HEK293 (cell line): ENCODE measurements around the gene IL1RAPL1.

Source experiments
- CTCF ChIA-PET: fragments of 350-600 bp; formaldehyde crosslinking; extraction: SDS; loops from one replicate; lab custom pipeline; 2021; ENCODE audit warnings: antibody characterized with exemption; lab: Yijun Ruan, JAX
- POLR2A ChIA-PET: fragments of 300-600 bp; formaldehyde crosslinking; extraction: SDS; loops from one replicate; lab custom pipeline; 2020; ENCODE audit warnings: antibody characterized with exemption, inconsistent platforms; lab: Yijun Ruan, JAX
- H3K27ac ChIP-seq: fragments of 200-500 bp; sonication (Bioruptor generic); 2 replicates; pipeline ENCODE4 v1.5.1; 2014; ENCODE audit warnings: low read depth, low read length, control low read depth, inconsistent platforms; ENCODE audit errors: extremely low read depth
- H3K36me3 ChIP-seq, 2 experiments: fragments of 200-500 bp in 1 of 2; sonication (Bioruptor generic) in 1 of 2; 1 replicate in 1 of 2; 2 replicates in 1 of 2; pipeline ENCODE4 v1.5.1; 2014 to 2017; ENCODE audit warnings: inconsistent platforms in 2 of 2, low read length in 2 of 2; ENCODE audit not compliant: control insufficient read depth in 2 of 2, insufficient read depth in 1 of 2
- H3K4me1 ChIP-seq: fragments of 200-500 bp; sonication (Bioruptor generic); 2 replicates; pipeline ENCODE4 v1.5.1; 2014; ENCODE audit warnings: mild to moderate bottlenecking, low read length, inconsistent platforms; ENCODE audit not compliant: control insufficient read depth, insufficient read depth
- H3K4me3 ChIP-seq: 2 replicates; pipeline ENCODE4 v1.5.1; 2011; ENCODE audit warnings: low read depth, mild to moderate bottlenecking, control low read depth, low read length, moderate library complexity
- H3K9me3 ChIP-seq: fragments of 200-500 bp; sonication (Bioruptor generic); 2 replicates; pipeline ENCODE4 v1.5.1; 2014; ENCODE audit warnings: low read depth, low read length, inconsistent platforms; ENCODE audit not compliant: control insufficient read depth, insufficient read depth
- BCL11A ChIP-seq: fragments of 450-650 bp; formaldehyde crosslinking; IDR thresholded peaks from 2 replicates; pipeline ENCODE4 v1.5.1; 2016; ENCODE audit warnings: low read depth, missing biosample characterization, missing genetic modification characterization
- ELK4 ChIP-seq: IDR thresholded peaks from 2 replicates; pipeline ENCODE4 v1.6.1; 2011; ENCODE audit warnings: mild to moderate bottlenecking, low read depth, low read length, borderline replicate concordance
- INSM2 ChIP-seq: fragments of 450-650 bp; formaldehyde crosslinking; IDR thresholded peaks from 2 replicates; pipeline ENCODE4 v1.5.1; 2016; ENCODE audit warnings: missing biosample characterization, missing genetic modification characterization
- MZF1 ChIP-seq: fragments of 450-650 bp; formaldehyde crosslinking; IDR thresholded peaks from 2 replicates; pipeline ENCODE4 v1.5.1; 2017; ENCODE audit warnings: missing biosample characterization, missing genetic modification characterization, borderline replicate concordance
- PRDM2 ChIP-seq: fragments of 450-650 bp; formaldehyde crosslinking; IDR thresholded peaks from 2 replicates; pipeline ENCODE4 v1.5.1; 2016; ENCODE audit warnings: missing biosample characterization, missing genetic modification characterization, borderline replicate concordance
- ZBTB44 ChIP-seq: fragments of 450-650 bp; IDR thresholded peaks from 2 replicates; pipeline ENCODE4 v1.5.1; 2018; ENCODE audit warnings: missing biosample characterization, mild to moderate bottlenecking, missing genetic modification characterization
- ZNF214 ChIP-seq: fragments of 450-650 bp; formaldehyde crosslinking; IDR thresholded peaks from 2 replicates; pipeline ENCODE4 v1.5.1; 2017; ENCODE audit warnings: missing biosample characterization, mild to moderate bottlenecking, missing genetic modification characterization, borderline replicate concordance
- ZNF266 ChIP-seq: fragments of 450-650 bp; formaldehyde crosslinking; IDR thresholded peaks from 2 replicates; pipeline ENCODE4 v1.5.1; 2016; ENCODE audit warnings: missing biosample characterization, missing genetic modification characterization, low read depth
- ZNF423 ChIP-seq: fragments of 450-650 bp; formaldehyde crosslinking; IDR thresholded peaks from 2 replicates; pipeline ENCODE4 v1.5.1; 2016; ENCODE audit warnings: missing biosample characterization, missing genetic modification characterization
- ZNF521 ChIP-seq: fragments of 450-650 bp; formaldehyde crosslinking; IDR thresholded peaks from 2 replicates; pipeline ENCODE4 v1.5.1; 2017; ENCODE audit warnings: missing biosample characterization, mild to moderate bottlenecking, missing genetic modification characterization
- ZNF548 ChIP-seq: fragments of 450-650 bp; formaldehyde crosslinking; IDR thresholded peaks from 2 replicates; pipeline ENCODE4 v1.5.1; 2016; ENCODE audit warnings: missing biosample characterization, missing genetic modification characterization
- ZNF558 ChIP-seq: fragments of 450-650 bp; formaldehyde crosslinking; IDR thresholded peaks from 2 replicates; pipeline ENCODE4 v1.5.1; 2016; ENCODE audit warnings: missing biosample characterization, missing genetic modification characterization
- ZNF658 ChIP-seq: fragments of 450-650 bp; formaldehyde crosslinking; IDR thresholded peaks from 2 replicates; pipeline ENCODE4; 2016; ENCODE audit warnings: missing biosample characterization, missing genetic modification characterization
- ZNF747 ChIP-seq: fragments of 450-650 bp; formaldehyde crosslinking; IDR thresholded peaks from 2 replicates; pipeline ENCODE4 v1.5.1; 2016; ENCODE audit warnings: missing biosample characterization, missing genetic modification characterization
- ZNF776 ChIP-seq: fragments of 450-650 bp; formaldehyde crosslinking; IDR thresholded peaks from 2 replicates; pipeline ENCODE4 v1.5.0; 2017; ENCODE audit warnings: missing biosample characterization, missing genetic modification characterization, borderline replicate concordance
- ZSCAN16 ChIP-seq: fragments of 450-650 bp; formaldehyde crosslinking; IDR thresholded peaks from 2 replicates; pipeline ENCODE4 v1.5.1; 2016; ENCODE audit warnings: missing biosample characterization, missing genetic modification characterization
- ZSCAN30 ChIP-seq: fragments of 450-650 bp; IDR thresholded peaks from 2 replicates; pipeline ENCODE4 v1.5.1; 2018; ENCODE audit warnings: missing biosample characterization, mild to moderate bottlenecking, missing genetic modification characterization, moderate library complexity
- ZSCAN4 ChIP-seq: fragments of 450-650 bp; formaldehyde crosslinking; IDR thresholded peaks from 2 replicates; pipeline ENCODE4 v1.5.1; 2017; ENCODE audit warnings: missing biosample characterization, missing genetic modification characterization

IL1RAPL1 gene

GRCh38 chrX:28552882-28553829 is 34.1 kb upstream of the IL1RAPL1 start:
- ChIA-PET CTCF (interaction anchor here (0.7 kb wide), 1 partner anchor 681 kb away, joined by 3 read pairs; no protein-coding TSS in a partner anchor), POLR2A (no interaction called here)
- no peak overlapping the region for H3K27ac ChIP-seq
- TF ChIP-seq ZSCAN16 (no peak), ZSCAN4 (no peak), ZNF423 (no peak), BCL11A (tag by site-specific recombination) (no peak), ELK4 (no peak), ZSCAN30 (tag by site-specific recombination) (no peak), ZNF214 (tag by site-specific recombination) (no peak), ZNF548 (tag by site-specific recombination) (no peak), MZF1 (no peak), ZBTB44 (tag by site-specific recombination) (no peak), PRDM2 (tag by site-specific recombination) (no peak), ZNF266 (tag by site-specific recombination) (no peak), ZNF558 (no peak), INSM2 (tag by site-specific recombination) (no peak), ZNF521 (tag by site-specific recombination) (no peak), ZNF776 (tag by site-specific recombination) (no peak), ZNF658 (tag by site-specific recombination) (no peak), ZNF747 (tag by site-specific recombination) (no peak)
- no peak overlapping the region for H3K4me3 ChIP-seq
- H3K36me3 ChIP-seq, result no peaks in the 10 kb centered on the region
- no peaks in the 10 kb centered on the region for H3K9me3 ChIP-seq
- H3K4me1 ChIP-seq, result no peaks in the 10 kb centered on the region
